ENCODE measurements around the gene KRI1.

GRCh38 chr19:10543420-10544241, 22.2 kb downstream of the KRI1 start, which contains the start of gene ATG4D:
- TF ChIP-seq, protein P1, sequence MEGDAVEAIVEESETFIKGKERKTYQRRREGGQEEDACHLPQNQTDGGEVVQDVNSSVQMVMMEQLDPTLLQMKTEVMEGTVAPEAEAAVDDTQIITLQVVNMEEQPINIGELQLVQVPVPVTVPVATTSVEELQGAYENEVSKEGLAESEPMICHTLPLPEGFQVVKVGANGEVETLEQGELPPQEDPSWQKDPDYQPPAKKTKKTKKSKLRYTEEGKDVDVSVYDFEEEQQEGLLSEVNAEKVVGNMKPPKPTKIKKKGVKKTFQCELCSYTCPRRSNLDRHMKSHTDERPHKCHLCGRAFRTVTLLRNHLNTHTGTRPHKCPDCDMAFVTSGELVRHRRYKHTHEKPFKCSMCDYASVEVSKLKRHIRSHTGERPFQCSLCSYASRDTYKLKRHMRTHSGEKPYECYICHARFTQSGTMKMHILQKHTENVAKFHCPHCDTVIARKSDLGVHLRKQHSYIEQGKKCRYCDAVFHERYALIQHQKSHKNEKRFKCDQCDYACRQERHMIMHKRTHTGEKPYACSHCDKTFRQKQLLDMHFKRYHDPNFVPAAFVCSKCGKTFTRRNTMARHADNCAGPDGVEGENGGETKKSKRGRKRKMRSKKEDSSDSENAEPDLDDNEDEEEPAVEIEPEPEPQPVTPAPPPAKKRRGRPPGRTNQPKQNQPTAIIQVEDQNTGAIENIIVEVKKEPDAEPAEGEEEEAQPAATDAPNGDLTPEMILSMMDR (IDR thresholded peaks at IDR 0.05), result no peak
- TF ChIP-seq POLR2A (IDR thresholded peaks at IDR 0.05), result peak in 1 of 2 donors; percentile 60
- TF ChIP-seq POLR2AphosphoS5 (IDR thresholded peaks at IDR 0.05; ENCODE audit: insufficient read depth in 1 of 2, low read depth in 1 of 2), result peak in 1 of 2 donors; percentile 54
